Activated T-helper 9 cell treated with anti-CD3 and anti-CD28 coated beads, Interleukin-2, amount 50 U/mL, for 16 hours (primary cell): Measurements from ENCODE around the gene DOCK6.

Experiments
- DNase-seq: peaks from one replicate; pipeline ENCODE4 v3.0.0-alpha.2; 2020; ENCODE audit warnings: low read depth

Gene DOCK6, protein sequence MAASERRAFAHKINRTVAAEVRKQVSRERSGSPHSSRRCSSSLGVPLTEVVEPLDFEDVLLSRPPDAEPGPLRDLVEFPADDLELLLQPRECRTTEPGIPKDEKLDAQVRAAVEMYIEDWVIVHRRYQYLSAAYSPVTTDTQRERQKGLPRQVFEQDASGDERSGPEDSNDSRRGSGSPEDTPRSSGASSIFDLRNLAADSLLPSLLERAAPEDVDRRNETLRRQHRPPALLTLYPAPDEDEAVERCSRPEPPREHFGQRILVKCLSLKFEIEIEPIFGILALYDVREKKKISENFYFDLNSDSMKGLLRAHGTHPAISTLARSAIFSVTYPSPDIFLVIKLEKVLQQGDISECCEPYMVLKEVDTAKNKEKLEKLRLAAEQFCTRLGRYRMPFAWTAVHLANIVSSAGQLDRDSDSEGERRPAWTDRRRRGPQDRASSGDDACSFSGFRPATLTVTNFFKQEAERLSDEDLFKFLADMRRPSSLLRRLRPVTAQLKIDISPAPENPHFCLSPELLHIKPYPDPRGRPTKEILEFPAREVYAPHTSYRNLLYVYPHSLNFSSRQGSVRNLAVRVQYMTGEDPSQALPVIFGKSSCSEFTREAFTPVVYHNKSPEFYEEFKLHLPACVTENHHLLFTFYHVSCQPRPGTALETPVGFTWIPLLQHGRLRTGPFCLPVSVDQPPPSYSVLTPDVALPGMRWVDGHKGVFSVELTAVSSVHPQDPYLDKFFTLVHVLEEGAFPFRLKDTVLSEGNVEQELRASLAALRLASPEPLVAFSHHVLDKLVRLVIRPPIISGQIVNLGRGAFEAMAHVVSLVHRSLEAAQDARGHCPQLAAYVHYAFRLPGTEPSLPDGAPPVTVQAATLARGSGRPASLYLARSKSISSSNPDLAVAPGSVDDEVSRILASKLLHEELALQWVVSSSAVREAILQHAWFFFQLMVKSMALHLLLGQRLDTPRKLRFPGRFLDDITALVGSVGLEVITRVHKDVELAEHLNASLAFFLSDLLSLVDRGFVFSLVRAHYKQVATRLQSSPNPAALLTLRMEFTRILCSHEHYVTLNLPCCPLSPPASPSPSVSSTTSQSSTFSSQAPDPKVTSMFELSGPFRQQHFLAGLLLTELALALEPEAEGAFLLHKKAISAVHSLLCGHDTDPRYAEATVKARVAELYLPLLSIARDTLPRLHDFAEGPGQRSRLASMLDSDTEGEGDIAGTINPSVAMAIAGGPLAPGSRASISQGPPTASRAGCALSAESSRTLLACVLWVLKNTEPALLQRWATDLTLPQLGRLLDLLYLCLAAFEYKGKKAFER (N-terminal part only)

DNA sequence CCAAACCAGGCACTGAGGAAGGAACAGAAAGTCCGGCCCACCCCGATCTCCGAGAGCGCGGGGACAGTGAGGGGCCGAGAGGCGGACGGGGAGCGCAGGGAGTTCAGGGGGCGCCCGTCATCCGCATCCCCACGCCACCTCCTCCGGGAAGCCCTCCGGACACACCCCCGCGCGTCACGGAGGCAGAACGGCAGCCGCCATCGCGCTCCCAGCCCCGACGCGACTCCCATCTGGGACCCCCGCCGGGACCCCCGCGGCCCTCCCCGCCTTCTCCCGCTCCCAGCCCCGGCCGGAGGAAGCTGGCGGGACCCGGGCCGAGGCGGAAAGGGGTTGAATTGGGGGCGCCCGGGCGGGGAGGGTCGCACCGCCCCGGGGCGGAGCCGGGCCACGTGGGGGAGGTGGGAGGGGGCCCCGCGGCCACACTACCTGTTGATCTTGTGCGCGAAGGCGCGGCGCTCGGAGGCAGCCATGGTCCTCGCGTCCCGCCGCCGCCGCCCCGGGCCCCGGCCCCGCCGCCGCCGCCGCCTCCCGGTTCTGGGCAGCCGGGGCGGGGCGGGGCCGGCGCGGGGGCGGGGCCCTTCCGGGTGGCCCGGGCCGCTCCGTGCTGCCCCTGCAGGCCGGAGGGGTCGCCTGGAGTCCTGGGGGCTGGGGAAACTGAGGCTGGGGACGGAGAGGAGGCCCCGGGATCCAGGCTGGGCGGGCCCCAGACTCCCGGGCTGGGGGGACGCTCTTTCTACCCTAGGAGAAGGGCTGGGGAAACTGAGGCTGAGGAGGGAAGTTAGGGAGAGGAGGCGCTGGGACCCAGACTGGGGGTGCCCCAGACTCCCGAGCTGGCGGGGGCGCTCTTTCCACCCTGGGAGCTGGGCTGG, at the start of gene DOCK6:
TSS of gene DOCK6 (minus strand) at position 554 of the 869 bp plus-strand sequence. CDS start at position 470, 84 bp downstream.
- DNase-seq, result no peak

DNA sequence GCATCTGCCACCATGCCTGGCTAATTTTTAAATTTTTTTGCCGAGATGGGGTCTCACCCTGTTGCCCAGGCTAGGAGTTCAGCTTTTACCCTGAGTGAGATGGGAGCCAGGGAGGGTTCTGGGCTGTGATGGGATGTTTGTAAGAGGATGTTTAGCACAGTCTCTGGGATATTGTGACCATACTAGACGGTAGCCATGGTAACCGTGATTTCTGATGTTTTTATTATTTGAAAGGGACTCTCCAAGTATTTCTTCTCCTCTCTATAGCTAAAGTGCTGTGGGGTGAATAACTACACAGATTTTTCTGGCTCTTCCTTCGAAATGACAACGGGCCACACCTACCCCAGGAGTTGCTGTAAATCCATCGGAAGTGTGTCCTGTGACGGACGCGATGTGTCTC, 44.0 kb upstream of the DOCK6 start:
- no peak for DNase-seq

DNA sequence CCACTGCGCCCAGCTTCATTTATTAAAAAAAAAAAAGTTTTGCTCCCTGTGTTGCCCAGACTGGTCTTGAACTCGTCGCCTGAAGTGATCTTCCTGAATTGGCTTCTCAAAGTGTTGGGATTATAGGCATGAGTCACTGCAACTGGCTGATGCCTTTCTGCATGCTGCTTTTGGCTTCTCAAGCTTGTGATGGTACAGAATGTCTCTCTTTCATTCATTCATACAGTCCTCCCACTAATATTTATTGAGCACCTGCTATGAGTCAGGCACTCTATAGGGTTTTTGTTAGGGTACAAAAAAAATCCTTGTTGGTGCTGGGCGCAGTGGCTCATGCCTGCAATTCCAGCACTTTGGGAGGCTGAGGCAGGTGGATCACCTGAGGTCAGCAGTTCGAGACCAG, 42.6 kb upstream of the DOCK6 start:
- DNase-seq, result no peak

- DNase-seq, result no peak
These were observed 38.4 kb upstream of the DOCK6 start for GRCh38 chr19:11300811-11301120.

DNA sequence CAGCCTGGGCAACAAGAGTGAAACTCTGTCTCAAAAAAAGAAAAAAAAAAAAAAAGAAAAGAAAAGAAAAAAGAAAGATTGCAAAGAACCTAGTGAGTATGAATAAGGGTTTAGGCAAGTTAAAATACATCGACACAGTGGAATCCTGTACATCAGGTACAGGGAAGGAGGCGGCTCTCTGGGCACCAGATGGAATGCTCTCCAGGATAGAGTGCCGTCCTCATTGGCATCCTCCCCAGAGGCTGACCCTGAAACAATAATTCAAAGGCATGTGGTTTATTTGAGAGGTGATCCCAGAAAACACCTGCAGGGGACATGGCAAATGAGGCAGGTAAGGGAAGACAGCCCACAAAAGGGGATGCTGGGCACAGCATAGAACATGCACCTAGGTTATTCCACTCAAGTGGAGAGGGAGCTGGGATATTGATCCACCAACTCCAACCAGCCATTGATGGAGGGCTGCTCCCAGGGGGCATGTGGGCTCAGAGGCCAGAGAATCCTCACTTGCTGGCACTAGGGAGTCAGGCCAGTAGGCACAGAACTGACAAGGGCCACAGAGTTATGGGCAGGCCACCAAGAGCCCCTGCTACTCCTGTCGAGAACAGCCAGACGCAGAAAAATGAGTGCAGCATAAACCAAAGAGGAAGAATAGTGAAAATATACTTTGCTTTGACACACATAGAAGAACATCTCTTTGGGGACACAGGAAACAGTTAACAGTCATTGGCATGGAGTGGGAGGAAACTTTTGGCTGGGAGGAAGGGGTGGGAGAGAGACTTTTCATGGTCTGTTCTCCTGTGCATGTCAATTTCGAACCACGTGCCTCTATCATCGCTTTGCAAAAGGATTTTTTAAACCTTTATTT, 37.9 kb upstream of the DOCK6 start:
- no peak for DNase-seq

DNA sequence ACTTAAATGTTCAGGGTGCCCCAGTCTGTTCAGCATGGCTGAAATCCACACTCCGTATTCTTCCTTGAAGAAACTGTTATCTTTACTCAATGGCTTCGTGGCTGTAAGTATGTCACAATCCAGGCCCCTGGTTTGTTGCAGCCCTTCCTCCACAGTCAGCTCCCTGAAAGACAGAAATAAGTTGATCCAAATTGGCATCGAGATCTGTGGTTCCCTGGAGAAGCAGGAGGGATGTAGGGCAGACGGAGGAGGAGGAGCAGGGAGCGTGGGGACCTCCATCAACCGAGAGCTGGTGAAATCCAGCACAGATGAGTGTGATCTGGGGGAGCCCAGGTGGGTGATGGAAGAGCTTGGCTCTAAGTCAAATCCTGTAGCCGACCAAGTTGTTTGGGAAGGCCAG, 33.9 kb upstream of the DOCK6 start:
- DNase-seq, result no peak

DNA sequence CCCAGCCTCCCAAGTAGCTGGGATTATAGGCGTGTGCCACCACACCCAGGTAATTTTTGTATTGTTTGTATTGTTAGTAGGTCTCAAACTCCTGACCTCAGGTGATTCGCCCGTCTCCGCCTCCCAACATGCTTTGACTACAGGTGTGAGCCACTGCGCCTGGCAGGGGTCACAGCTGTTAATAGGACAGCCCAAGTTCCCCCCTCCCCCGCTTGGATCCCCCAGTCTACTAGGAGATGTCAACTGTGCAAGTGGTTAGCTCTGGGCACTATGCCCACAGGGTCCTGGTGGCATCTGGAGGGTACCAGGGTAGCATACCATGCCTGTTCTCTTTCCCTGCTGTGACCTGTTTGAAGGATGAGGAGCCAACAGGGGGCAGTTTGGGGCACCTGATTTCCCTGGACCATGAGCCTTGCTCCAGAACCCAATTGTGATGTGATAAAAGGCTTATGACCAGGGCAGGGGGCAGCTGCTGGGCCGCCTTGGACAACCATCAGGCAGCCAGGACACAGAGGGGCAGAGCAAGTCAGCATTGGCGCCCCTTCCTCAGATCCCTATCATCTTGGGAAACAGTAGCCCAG, 33.4 kb upstream of the DOCK6 start, which contains the start of gene TSPAN16:
TSS of gene TSPAN16 (plus strand) at position 496 of the 581 bp plus-strand sequence. CDS start 138 bp downstream, outside the sequence.
- no peak for DNase-seq

- no peak for DNase-seq
These were observed 32.9 kb upstream of the DOCK6 start for GRCh38 chr19:11295180-11295579.

DNA sequence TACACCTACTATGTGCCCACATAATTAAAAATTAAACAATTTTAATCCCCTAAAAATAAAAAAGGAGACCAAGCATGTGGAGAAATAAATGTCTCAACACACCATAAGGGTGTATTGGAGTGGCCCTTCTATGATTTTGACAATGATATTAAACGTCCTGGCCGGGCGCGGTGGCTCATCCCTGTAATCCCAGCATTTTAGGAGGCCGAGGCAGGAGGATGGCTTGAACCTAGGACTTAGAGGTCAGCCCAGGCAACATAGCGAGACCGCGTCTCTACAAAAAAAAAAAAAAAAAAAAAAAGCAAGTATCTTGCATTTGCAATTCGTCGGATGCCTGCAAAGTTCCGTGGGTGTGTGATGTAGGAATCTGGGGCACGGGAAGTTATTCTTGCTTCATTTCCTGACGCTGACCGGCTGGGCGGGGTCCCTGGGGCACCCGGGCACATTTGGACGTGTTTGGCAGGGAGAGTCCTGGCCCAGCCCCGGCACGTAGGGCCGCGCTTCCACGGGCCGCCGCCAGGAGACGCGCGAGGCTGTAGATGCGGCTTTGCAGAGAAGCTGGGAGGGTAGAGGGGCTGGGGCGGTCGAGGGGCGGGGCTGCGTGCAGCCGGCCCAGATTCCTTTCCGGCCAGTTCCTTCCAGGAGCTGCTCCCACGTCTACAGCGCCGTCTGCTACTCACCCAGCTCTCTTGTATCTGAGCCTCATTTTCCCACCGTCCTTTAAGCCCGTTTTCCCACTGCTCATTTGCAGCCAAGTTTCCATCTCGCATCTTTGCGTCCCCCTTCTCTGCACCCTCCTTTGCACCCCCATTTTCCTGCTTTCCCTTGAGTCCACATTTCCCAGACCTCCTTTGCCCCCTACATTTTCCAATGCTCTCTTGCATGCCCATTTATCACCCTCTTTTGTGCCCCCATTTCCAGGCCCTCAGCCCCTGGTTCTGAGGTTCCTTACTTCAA, 31.4 kb upstream of the DOCK6 start:
- peak; percentile 67 for DNase-seq

GRCh38 chr19:11291991-11292390, 29.7 kb upstream of the DOCK6 start:
- no peak for DNase-seq

DNA sequence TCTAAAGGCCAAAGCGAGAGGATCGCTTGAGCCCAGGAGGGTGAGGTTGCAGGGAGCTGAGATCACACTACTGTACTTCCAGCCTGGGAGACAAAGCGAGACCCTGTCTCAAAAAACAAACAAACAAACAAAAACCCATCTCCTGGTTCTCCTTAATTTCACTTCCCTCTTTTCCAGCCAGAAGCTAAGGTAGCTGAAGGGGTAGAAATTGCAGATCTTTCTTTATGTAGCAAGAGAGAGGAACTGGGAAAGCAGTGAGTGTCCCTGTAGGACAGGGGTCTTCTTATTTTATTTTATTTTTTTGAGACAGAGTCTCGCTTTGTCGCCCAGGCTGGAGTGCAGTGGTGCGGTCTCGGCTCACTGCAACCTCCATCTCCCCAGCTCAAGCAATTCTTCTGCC, 29.1 kb upstream of the DOCK6 start:
- DNase-seq, result no peak

- DNase-seq, result no peak
These were observed 27.9 kb upstream of the DOCK6 start for GRCh38 chr19:11290256-11290655.

GRCh38 chr19:11288349-11288748, 26.0 kb upstream of the DOCK6 start:
- DNase-seq, result no peak

GRCh38 chr19:11286312-11286974, 24.1 kb upstream of the DOCK6 start:
- no peak for DNase-seq

GRCh38 chr19:11284515-11284914, 22.2 kb upstream of the DOCK6 start:
- DNase-seq, result no peak

- DNase-seq, result no peak
These were observed 19.2 kb upstream of the DOCK6 start for GRCh38 chr19:11281356-11282049.

DNA sequence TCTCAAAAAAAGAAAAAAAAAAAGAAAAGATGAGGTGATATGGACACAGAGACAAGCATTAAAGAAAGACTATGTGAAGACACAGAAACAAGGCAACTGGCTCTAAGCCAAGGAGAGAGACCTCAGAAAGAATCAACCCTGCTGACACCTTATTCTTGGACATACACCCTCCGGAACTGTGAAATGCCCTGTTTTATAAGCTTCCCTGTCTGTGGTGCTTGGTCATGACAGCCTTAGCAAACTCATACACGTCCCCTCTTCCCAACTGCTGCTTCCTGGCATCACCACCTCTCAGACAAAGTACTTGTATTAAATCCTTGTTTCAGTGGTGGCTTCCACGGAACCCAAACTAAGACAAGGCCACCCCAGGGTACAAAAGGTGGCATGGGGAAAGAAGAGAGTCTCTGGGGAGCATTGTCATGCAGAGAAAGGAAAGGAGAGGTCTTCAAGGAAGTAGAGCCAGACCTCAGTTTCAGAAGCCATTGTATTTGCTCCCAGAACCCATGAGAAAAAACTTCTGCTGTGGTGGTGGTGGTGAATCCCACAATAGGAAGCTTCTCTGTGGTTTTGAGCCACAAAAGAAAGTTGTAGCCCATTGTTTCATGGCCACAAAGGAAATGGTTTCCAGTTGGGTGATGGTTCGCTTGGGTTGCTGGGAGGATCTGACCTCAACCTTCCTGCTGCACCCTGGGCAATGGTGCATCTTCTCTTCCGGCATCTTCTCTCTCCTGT, 17.3 kb upstream of the DOCK6 start:
- no peak for DNase-seq
